NCI-H187 (cell line): ENCODE measurements around the gene ELOF1.
A peak's percentile ranks its signal among the peaks of the same experiment; 100 is the strongest.
"Not testable (repeated sequence)": the region's sequence is repeated elsewhere in the genome, so short reads cannot be mapped to it uniquely, and the experiment has no call there.

Experiments used
- DNase-seq, 2 experiments: peaks; one replicate each; lab custom pipeline; 2025; lab: John Stamatoyannopoulos, UW

The ELOF1 gene

GRCh38 chr19:11570039-11570462 lies 11.0 kb upstream of the ELOF1 start:
- DNase-seq = no peak

GRCh38 chr19:11566164-11566563 lies 7.1 kb upstream of the ELOF1 start:
- DNase-seq = no peak

- DNase-seq = not testable (repeated sequence)
These were observed 6.6 kb upstream of the ELOF1 start for GRCh38 chr19:11565649-11565980.

GRCh38 chr19:11564082-11564807 lies 5.2 kb upstream of the ELOF1 start:
- not testable (repeated sequence) for DNase-seq

- DNase-seq = no peak
These were observed 4.5 kb upstream of the ELOF1 start for GRCh38 chr19:11563532-11563931.

- DNase-seq = peak in 1 of 2 experiments; percentile 8
These were observed 1.5 kb upstream of the ELOF1 start for GRCh38 chr19:11560404-11561051.

- DNase-seq = no peak
These were observed 2.2 kb downstream of the ELOF1 start for GRCh38 chr19:11556634-11557420.

GRCh38 chr19:11555246-11555645 lies 3.8 kb downstream of the ELOF1 start:
- no peak for DNase-seq

- DNase-seq = no peak
These were observed 4.9 kb downstream of the ELOF1 start for GRCh38 chr19:11554160-11554559.

GRCh38 chr19:11552666-11553372 lies 6.2 kb downstream of the ELOF1 start:
- DNase-seq = no peak

GRCh38 chr19:11551603-11552235 lies 7.3 kb downstream of the ELOF1 start:
- no peak for DNase-seq

- DNase-seq = no peak
These were observed 8.8 kb downstream of the ELOF1 start for GRCh38 chr19:11550265-11550664.

GRCh38 chr19:11549386-11549953 lies 9.6 kb downstream of the ELOF1 start:
- no peak for DNase-seq

GRCh38 chr19:11547929-11548700 lies 10.9 kb downstream of the ELOF1 start:
- DNase-seq = no peak

- DNase-seq = no peak
These were observed 17.8 kb downstream of the ELOF1 start for GRCh38 chr19:11541238-11541637.

GRCh38 chr19:11540645-11541044 lies 18.4 kb downstream of the ELOF1 start:
- DNase-seq = no peak

GRCh38 chr19:11539495-11540365 lies 19.3 kb downstream of the ELOF1 start:
- DNase-seq = no peak

GRCh38 chr19:11538232-11539036 lies 20.6 kb downstream of the ELOF1 start, which contains the start of gene CNN1:
Gene CNN1 (plus strand): TSS chr19:11538851. CDS start chr19:11538928, 77 bp downstream.
- no peak for DNase-seq
